ENCODE results near the gene FIG4.

GRCh38 chr6:109874621-109875020 is 183.5 kb downstream of the FIG4 start:
- TF ChIP-seq, protein P1, sequence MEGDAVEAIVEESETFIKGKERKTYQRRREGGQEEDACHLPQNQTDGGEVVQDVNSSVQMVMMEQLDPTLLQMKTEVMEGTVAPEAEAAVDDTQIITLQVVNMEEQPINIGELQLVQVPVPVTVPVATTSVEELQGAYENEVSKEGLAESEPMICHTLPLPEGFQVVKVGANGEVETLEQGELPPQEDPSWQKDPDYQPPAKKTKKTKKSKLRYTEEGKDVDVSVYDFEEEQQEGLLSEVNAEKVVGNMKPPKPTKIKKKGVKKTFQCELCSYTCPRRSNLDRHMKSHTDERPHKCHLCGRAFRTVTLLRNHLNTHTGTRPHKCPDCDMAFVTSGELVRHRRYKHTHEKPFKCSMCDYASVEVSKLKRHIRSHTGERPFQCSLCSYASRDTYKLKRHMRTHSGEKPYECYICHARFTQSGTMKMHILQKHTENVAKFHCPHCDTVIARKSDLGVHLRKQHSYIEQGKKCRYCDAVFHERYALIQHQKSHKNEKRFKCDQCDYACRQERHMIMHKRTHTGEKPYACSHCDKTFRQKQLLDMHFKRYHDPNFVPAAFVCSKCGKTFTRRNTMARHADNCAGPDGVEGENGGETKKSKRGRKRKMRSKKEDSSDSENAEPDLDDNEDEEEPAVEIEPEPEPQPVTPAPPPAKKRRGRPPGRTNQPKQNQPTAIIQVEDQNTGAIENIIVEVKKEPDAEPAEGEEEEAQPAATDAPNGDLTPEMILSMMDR (IDR thresholded peaks at IDR 0.05): no peak
- TF ChIP-seq POLR2AphosphoS5 (IDR thresholded peaks at IDR 0.05) (no peak), EP300 (IDR thresholded peaks at IDR 0.05) (no peak), POLR2A (IDR thresholded peaks at IDR 0.05) (no peak)

Data from stomach (tissue), 4 donors.